22Rv1 (cell line): ENCODE measurements around the gene CASK.

ENCODE experiments used
- ZFX ChIP-seq: fragments of 450-650 bp; IDR thresholded peaks from 2 replicates; pipeline ENCODE4 v1.6.1; 2017; ENCODE audit warnings: antibody characterized with exemption, borderline replicate concordance
- TF ChIP-seq, protein P1 (sequence below): fragments of 450-650 bp; IDR thresholded peaks from 2 replicates; pipeline ENCODE4 v1.5.1; 2017; ENCODE audit warnings: mild to moderate bottlenecking

GRCh38 chrX:41759817-41760216, 163.5 kb downstream of the CASK start:
- TF ChIP-seq, protein P1, sequence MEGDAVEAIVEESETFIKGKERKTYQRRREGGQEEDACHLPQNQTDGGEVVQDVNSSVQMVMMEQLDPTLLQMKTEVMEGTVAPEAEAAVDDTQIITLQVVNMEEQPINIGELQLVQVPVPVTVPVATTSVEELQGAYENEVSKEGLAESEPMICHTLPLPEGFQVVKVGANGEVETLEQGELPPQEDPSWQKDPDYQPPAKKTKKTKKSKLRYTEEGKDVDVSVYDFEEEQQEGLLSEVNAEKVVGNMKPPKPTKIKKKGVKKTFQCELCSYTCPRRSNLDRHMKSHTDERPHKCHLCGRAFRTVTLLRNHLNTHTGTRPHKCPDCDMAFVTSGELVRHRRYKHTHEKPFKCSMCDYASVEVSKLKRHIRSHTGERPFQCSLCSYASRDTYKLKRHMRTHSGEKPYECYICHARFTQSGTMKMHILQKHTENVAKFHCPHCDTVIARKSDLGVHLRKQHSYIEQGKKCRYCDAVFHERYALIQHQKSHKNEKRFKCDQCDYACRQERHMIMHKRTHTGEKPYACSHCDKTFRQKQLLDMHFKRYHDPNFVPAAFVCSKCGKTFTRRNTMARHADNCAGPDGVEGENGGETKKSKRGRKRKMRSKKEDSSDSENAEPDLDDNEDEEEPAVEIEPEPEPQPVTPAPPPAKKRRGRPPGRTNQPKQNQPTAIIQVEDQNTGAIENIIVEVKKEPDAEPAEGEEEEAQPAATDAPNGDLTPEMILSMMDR = peak; percentile 57
- no peak for TF ChIP-seq ZFX
